AG04450 (cell line): ENCODE data around the gene BNIP1. TPM values are rescaled to one million over a fixed set of nuclear protein-coding genes. Genes with fewer than 3 reads are reported as not detected.

ENCODE experiments used
- CTCF ChIA-PET: fragments of 300-600, 350-600 bp; formaldehyde crosslinking; extraction: SDS; loops from one replicate; lab custom pipeline; 2022; ENCODE audit warnings: antibody characterized with exemption, inconsistent platforms; lab: Charles Lee
- POLR2A ChIA-PET: fragments of 350-600 bp; formaldehyde crosslinking; extraction: SDS; loops from one replicate; lab custom pipeline; 2021; ENCODE audit warnings: antibody characterized with exemption, inconsistent platforms; lab: Yijun Ruan, JAX
- DNase-seq: peaks from one replicate; pipeline ENCODE4 v3.0.0-alpha.2; 2011; ENCODE audit warnings: low read depth, low spot score
- H3K27ac ChIP-seq: one replicate; pipeline ENCODE4 v1.5.1; 2012; ENCODE audit warnings: low read depth, low read length, control low read depth
- H3K27me3 ChIP-seq: one replicate; pipeline ENCODE4 v1.6.0; 2012; ENCODE audit warnings: low read length; ENCODE audit not compliant: control insufficient read depth, insufficient read depth
- H3K4me3 ChIP-seq: 2 replicates; pipeline ENCODE4 v1.5.1; 2011; ENCODE audit warnings: mild to moderate bottlenecking, low read depth, low read length, control low read depth
- H3K9me3 ChIP-seq: 2 replicates; pipeline ENCODE4 v1.5.1; 2012; ENCODE audit warnings: low read length; ENCODE audit not compliant: control insufficient read depth, insufficient read depth
- polyA plus RNA-seq: library from polyadenylated mRNA; depleted of rRNA; stranded (reverse); fragments of >200 nt; gene quantifications from 2 replicates; pipeline ENCODE4 v1.2.3, GENCODE V29; 2011
- TF ChIP-seq, protein P1 (sequence below): IDR thresholded peaks from 2 replicates; pipeline ENCODE4 v1.5.1; 2011; ENCODE audit warnings: low read depth, low read length, control low read depth, inconsistent platforms

Gene BNIP1
- polyA plus RNA-seq, 1 experiment = 23.5 TPM

DNA sequence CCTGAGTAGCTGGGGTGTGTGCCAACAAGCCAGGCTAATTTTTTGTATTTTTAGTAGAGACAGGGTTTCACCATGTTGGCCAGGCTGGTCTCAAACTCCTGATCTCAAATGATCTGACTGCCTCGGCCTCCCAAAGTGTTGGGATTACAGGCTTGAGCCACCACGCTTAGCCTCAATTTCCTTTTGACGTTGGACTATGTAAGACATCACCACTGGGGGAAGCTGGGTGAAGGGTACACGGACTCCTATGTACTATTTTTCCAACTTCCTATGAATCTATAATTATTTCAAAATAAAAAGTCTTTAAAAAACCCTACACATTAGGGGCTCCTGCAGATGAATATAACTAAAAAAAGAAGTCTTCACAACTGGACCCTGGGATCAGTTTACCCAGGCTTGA is 46.7 kb downstream of the BNIP1 start:
- H3K27me3 ChIP-seq = peaks cover 34% of the 10 kb centered on the region
- ChIA-PET POLR2A (interaction anchor here (0.7 kb wide), 1 partner anchor 83 kb away, joined by 3 read pairs; no protein-coding TSS in a partner anchor), CTCF (no interaction called here)
- H3K9me3 ChIP-seq = no peaks in the 10 kb centered on the region
- DNase-seq = no peak
- TF ChIP-seq, protein P1, sequence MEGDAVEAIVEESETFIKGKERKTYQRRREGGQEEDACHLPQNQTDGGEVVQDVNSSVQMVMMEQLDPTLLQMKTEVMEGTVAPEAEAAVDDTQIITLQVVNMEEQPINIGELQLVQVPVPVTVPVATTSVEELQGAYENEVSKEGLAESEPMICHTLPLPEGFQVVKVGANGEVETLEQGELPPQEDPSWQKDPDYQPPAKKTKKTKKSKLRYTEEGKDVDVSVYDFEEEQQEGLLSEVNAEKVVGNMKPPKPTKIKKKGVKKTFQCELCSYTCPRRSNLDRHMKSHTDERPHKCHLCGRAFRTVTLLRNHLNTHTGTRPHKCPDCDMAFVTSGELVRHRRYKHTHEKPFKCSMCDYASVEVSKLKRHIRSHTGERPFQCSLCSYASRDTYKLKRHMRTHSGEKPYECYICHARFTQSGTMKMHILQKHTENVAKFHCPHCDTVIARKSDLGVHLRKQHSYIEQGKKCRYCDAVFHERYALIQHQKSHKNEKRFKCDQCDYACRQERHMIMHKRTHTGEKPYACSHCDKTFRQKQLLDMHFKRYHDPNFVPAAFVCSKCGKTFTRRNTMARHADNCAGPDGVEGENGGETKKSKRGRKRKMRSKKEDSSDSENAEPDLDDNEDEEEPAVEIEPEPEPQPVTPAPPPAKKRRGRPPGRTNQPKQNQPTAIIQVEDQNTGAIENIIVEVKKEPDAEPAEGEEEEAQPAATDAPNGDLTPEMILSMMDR = no peak
- no peak overlapping the region for H3K4me3 ChIP-seq
- no peak overlapping the region for H3K27ac ChIP-seq

DNA sequence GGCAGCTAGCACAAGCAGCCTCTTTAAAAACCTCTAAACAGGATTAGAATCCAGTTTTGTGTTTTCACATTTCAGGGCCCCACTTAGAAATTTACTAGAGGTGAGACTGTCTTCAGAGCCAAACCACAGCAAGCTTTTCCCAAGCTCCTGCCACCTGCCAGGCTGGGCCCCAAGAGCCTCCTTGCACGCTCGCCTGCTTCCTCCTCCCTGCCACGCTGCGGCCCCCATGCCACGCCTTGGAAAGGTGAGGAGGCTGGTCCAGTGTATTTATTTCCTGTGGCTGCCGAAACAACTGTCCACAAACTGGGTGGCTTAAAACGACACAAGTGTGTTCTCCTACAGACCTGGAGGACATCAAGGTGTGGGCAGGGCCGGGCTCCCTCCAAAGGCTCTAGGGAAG is 47.2 kb downstream of the BNIP1 start:
- POLR2A ChIA-PET = no interaction called here
- CTCF ChIA-PET = no interaction called here
- peaks cover 40% of the 10 kb centered on the region for H3K27me3 ChIP-seq

DNA sequence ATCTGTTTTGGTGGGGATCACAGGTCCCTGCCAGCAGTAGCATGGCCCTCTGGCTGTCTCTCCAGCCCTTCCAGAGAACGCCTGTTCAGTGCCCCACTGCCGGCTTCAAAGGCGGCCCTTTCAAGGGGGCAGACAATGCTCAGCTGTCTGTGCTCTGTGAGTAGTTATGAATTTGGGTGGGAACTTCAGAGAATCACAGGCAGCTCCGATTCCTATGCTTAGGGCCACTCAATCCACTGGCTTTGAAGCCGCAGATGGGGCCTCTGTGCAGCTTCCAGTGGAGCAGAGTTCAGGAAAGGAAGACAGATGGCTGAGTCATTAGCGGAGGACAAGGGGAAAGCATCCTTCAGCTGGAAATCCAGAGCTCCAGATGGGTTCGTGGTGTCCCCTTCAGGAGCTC is 48.2 kb downstream of the BNIP1 start:
- no peak for DNase-seq
- Histone ChIP-seq H3K4me3 (no peak overlapping the region), H3K27ac (no peak overlapping the region), H3K27me3 (peaks cover 46% of the 10 kb centered on the region), H3K9me3 (no peaks in the 10 kb centered on the region)
- ChIA-PET CTCF (no interaction called here), POLR2A (no interaction called here)
- TF ChIP-seq, protein P1 = no peak

More for the DNA sequence above, 47.2 kb downstream of the BNIP1 start:
- DNase-seq = no peak
- Histone ChIP-seq H3K4me3 (no peak overlapping the region), H3K27ac (no peak overlapping the region), H3K9me3 (no peaks in the 10 kb centered on the region)
- TF ChIP-seq, protein P1 = no peak

DNA sequence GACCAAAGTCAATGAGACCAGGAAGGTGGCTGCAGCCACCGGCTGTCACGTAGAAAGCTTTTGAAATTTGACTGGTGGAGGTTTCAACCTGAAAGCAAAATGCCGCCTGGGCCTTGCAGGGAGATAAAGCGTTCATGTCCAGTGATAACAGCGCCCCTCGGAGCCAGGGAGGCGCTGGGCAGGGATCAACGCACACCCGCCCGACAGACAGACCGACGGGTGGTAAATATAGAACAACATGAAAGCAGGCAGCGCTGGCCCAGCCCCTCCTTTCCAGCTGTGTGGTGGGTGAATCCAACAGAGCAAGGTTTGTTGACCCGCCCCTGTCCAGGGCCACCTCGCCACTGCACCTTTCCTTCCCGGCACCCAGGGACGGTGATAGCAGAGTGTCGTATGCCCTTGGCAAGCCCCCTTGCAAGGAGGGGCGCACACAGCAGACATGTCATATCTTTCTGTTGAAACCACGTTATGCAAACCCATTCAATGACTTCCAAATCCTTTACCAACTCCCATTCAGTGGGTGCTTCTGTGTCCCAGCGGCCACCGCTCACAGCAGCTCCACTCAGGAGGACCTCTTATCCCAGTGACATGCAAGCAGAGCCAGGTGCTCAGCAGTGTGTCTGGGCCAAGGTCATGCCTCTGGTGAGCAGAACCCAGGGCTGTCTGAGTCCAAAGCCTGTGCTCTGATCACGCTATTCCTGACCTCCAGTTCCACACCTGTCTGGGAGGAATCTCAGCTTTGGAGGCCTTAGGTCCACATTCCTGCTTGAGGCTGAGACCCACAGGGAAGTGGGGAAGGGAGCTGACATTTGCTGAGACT is 52.0 kb downstream of the BNIP1 start:
- POLR2A ChIA-PET = no interaction called here
- CTCF ChIA-PET = no interaction called here
- peaks cover 45% of the 10 kb centered on the region for H3K27me3 ChIP-seq

More for the DNA sequence above, 52.0 kb downstream of the BNIP1 start:
- TF ChIP-seq, protein P1 = no peak
- DNase-seq = no peak
- H3K4me3 ChIP-seq = no peak overlapping the region
- H3K9me3 ChIP-seq = peaks cover 10% of the 10 kb centered on the region
- no peak overlapping the region for H3K27ac ChIP-seq
